ENCODE measurements around the gene TGM3.

- TF ChIP-seq, protein P1, sequence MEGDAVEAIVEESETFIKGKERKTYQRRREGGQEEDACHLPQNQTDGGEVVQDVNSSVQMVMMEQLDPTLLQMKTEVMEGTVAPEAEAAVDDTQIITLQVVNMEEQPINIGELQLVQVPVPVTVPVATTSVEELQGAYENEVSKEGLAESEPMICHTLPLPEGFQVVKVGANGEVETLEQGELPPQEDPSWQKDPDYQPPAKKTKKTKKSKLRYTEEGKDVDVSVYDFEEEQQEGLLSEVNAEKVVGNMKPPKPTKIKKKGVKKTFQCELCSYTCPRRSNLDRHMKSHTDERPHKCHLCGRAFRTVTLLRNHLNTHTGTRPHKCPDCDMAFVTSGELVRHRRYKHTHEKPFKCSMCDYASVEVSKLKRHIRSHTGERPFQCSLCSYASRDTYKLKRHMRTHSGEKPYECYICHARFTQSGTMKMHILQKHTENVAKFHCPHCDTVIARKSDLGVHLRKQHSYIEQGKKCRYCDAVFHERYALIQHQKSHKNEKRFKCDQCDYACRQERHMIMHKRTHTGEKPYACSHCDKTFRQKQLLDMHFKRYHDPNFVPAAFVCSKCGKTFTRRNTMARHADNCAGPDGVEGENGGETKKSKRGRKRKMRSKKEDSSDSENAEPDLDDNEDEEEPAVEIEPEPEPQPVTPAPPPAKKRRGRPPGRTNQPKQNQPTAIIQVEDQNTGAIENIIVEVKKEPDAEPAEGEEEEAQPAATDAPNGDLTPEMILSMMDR (IDR thresholded peaks at IDR 0.05): no peak
- TF ChIP-seq ZFX (IDR thresholded peaks at IDR 0.05; ENCODE audit: borderline replicate concordance): no peak
These were observed 42.5 kb upstream of the TGM3 start for GRCh38 chr20:2253256-2253655.
